Activated T-cell treated with anti-CD3 and anti-CD28 coated beads for 24 hours (primary cell): Measurements from ENCODE around the gene TNS1.
"Not testable (repeated sequence)": the region's sequence is repeated elsewhere in the genome, so short reads cannot be mapped to it uniquely, and the experiment has no call there.

Experiments
- DNase-seq: peaks from one replicate; pipeline ENCODE4 v3.0.0-alpha.2; 2020; ENCODE audit warnings: low read depth

TNS1 gene

GRCh38 chr2:217795706-217796465, 206.9 kb downstream of the TNS1 start:
- no peak for DNase-seq

- DNase-seq = no peak
These were observed 207.7 kb downstream of the TNS1 start for GRCh38 chr2:217795067-217795466.

- DNase-seq = no peak
These were observed 208.4 kb downstream of the TNS1 start for GRCh38 chr2:217794133-217794986.

GRCh38 chr2:217793566-217794132, 209.1 kb downstream of the TNS1 start:
- DNase-seq = no peak

GRCh38 chr2:217792626-217793527, 209.9 kb downstream of the TNS1 start:
- DNase-seq = no peak

- no peak for DNase-seq
These were observed 211.2 kb downstream of the TNS1 start for GRCh38 chr2:217791551-217791950.

GRCh38 chr2:217790681-217791392, 212.0 kb downstream of the TNS1 start:
- DNase-seq = no peak

GRCh38 chr2:217790195-217790594, 212.6 kb downstream of the TNS1 start:
- no peak for DNase-seq

GRCh38 chr2:217789736-217790181, 213.0 kb downstream of the TNS1 start:
- DNase-seq = no peak

- peak; percentile 53 for DNase-seq
These were observed 213.6 kb downstream of the TNS1 start for GRCh38 chr2:217789003-217789735.

- DNase-seq = no peak
These were observed 214.2 kb downstream of the TNS1 start for GRCh38 chr2:217788669-217789002.

- no peak for DNase-seq
These were observed 215.5 kb downstream of the TNS1 start for GRCh38 chr2:217787160-217787877.

- DNase-seq = not testable (repeated sequence)
These were observed 216.2 kb downstream of the TNS1 start for GRCh38 chr2:217786560-217786959.

- DNase-seq = peak; percentile 60
These were observed 217.2 kb downstream of the TNS1 start for GRCh38 chr2:217785544-217786045.

GRCh38 chr2:217784996-217785543, 217.7 kb downstream of the TNS1 start:
- DNase-seq = no peak

- no peak for DNase-seq
These were observed 219.6 kb downstream of the TNS1 start for GRCh38 chr2:217783243-217783642.

- no peak for DNase-seq
These were observed 224.9 kb downstream of the TNS1 start for GRCh38 chr2:217777906-217778305.

- DNase-seq = no peak
These were observed 226.2 kb downstream of the TNS1 start for GRCh38 chr2:217776631-217777030.

- DNase-seq = no peak
These were observed 226.8 kb downstream of the TNS1 start for GRCh38 chr2:217775920-217776503.
